HG03457 (cell line): ENCODE data around the gene WNK1.
"Not testable (repeated sequence)": the region's sequence is repeated elsewhere in the genome, so short reads cannot be mapped to it uniquely, and the experiment has no call there.

Experiments used
- ATAC-seq: cut with Tn5 transposase; IDR thresholded peaks from one replicate; pipeline ENCODE4 v1.9.1; 2021; ENCODE audit warnings: moderate number of reproducible peaks; ENCODE audit not compliant: unreplicated experiment

The WNK1 gene

GRCh38 chr12:777550-778047 is 25.2 kb downstream of the WNK1 start:
- no peak for ATAC-seq

DNA sequence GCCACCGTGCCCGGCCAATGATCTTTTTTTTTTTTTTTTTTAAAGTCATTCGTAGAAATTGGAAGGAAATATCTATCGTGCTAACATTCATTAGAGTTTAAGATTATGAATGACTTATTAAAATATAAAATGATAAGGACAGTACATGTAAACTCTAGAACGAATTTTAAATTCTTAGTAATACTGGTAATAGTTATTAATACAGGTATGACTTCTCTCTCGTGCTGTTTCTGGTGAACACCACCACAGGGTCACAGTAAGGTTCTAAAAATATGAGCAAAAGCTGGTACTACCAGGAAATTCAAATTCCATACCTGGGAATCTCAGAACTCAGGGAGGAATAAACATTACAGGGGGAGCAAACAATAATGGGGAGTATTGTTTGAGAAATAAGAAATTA is 26.2 kb downstream of the WNK1 start:
- no peak for ATAC-seq

- ATAC-seq: no peak
Measured at GRCh38 chr12:779745-780734, 27.7 kb downstream of the WNK1 start.

- ATAC-seq: no peak
Measured at GRCh38 chr12:780750-781379, 28.5 kb downstream of the WNK1 start.

- no peak for ATAC-seq
Measured at GRCh38 chr12:785706-786105, 33.3 kb downstream of the WNK1 start.

DNA sequence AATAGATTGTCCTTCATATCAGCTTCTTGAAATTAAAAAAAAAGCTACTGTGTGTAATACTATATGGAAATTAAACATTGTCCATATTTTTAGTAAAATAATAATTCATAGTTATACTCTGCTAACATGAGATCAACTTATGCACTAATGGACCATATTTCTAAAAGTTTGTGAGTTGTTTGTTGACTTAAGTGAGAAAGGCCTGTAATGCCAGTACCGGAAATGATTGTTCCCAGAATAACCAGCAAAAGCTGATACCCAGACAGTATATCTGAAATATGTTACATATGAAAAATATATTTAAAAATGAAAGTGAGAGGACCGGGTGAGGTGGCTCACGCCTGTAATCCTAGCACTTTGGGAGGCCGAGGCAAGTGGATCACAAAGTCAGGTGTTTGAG is 35.9 kb downstream of the WNK1 start:
- ATAC-seq: no peak

- ATAC-seq: not testable (repeated sequence)
Measured at GRCh38 chr12:788762-789161, 36.4 kb downstream of the WNK1 start.

GRCh38 chr12:789852-790563 is 37.6 kb downstream of the WNK1 start:
- no peak for ATAC-seq

- no peak for ATAC-seq
Measured at GRCh38 chr12:790608-791007, 38.2 kb downstream of the WNK1 start.

GRCh38 chr12:793037-793436 is 40.7 kb downstream of the WNK1 start:
- ATAC-seq: no peak

- no peak for ATAC-seq
Measured at GRCh38 chr12:793711-794110, 41.3 kb downstream of the WNK1 start.

- ATAC-seq: no peak
Measured at GRCh38 chr12:795305-795704, 42.9 kb downstream of the WNK1 start.

DNA sequence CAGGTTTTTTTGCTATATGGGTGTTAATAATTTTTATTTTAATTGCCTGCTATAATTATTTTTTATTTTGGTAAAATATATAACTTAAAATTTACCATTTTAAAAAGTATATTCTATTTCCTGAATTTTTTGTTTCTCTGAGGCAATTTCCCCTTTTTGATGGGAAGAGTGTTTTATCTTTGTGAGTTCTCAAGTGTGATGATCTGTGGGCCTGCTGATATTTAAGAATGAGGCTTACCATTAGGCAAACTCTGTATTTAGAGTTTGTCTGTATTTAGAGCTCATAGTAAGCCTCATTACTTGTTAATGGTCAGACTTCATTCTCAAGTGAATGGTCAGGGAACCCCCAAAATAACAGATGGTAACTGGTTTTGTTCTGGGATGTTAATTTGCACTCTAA is 48.0 kb downstream of the WNK1 start:
- no peak for ATAC-seq

DNA sequence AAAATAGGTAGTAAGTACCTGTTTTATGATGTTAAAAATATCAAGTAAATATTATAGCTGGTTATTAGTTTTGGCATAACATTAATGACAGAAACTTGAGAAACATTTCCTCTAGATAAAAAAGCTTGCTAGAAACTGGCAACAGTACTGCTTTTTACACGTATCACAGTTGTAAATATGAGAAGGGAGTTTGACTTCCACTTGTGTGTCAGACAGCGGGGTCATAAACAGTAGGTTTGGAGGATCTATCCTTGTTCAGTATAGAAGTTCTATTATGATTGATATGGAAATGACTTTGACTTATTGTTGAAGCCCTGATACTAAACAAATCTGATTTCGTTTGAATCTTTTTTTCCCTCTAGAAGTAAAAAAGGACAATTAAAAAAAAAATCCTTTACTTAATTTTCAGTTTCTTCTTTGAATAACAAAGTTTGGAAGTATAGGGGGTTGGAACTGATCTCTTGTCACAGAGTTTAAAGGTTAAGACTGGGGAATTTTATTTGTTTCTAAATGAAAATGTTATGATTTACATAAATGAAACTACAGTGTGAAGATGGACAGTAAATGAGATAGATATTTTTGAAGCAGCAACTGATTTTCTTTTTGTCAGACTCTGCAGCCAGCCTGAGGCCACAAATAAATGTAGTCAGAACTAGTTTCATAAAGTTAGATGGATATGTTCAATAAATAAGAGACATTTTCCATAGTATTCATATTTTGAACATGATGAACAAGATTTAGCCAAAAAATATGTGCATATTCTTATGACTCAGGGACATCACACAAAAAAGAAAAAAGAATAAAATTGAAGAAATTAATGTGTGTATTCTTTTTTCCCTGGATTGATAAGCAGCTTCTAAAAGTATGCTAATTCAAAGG is 50.1 kb downstream of the WNK1 start:
- no peak for ATAC-seq

GRCh38 chr12:805022-805632 is 52.7 kb downstream of the WNK1 start:
- no peak for ATAC-seq

DNA sequence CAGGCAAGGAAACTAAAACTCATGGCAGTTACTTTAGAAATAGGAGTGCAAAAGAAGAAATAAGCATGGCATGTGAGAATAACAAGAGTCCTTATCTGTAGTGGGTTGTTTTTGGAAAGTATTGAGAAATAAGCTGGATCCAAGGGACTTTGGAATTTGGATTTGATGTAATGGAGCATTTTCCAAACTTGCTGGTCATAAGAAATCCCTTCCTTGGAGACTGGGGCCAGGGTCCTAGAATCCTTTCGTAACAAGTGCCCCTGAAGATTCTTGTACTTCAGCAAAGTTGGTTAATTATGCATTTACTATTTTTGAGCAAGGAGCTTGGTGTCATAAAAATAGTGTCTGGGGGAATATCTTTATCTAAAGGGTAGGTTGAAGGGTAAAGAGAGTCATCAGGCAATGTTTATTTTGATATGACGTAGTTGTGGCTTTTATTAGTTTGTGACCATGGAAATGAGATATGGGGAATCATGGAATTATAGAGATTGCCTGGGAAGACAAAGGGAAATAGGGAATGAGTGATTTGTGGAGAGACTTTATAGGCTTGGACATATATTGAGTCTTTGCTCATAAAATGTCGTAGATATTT is 53.9 kb downstream of the WNK1 start:
- no peak for ATAC-seq

DNA sequence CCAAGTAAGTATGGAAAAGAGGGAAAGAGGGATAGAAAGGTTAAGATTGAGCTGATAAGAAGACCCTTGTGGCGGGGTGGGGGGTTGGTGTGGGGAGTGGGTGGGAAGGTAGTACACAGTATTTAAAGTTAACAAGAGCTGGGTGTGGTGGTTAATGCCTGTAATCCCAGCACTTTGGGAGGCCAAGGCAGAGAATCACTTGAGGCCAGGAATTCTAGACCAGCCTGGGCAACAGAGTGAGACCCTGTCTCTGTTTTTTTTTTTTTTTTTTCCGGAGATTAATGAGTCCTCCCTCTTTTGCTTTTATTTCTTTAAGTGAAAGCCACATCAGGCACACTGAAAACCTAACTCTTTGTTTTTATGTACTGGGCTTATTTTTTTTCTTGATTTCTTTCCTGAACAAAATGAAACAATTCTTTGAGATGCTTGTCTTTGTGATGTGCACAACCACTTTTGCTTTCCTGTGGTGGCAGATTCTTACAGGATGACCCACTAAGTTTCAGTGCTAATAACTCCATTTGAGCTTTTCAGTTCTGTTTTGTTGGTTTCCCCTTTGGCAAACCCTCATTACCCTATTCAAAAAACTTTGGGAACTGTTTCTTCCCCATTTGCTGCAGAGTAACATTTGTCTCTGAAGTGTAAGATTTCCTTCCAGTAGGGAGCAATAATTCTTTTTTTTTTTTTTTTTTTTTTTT is 54.8 kb downstream of the WNK1 start:
- ATAC-seq: no peak

GRCh38 chr12:810116-810515 is 57.7 kb downstream of the WNK1 start:
- no peak for ATAC-seq
